Esophagus squamous epithelium (tissue), 4 donors: Measurements from ENCODE around the gene OTUB1.

Experiments used
- POLR2A ChIP-seq, 4 donors: fragments of 450-650 bp; IDR thresholded peaks; one replicate each; pipeline ENCODE4 v1.6.1; 2017; ENCODE audit warnings: antibody characterized with exemption in 4 of 4, mild to moderate bottlenecking in 4 of 4, moderate library complexity in 3 of 4
- TF ChIP-seq, protein P1 (sequence below), 6 experiments: fragments of 450-650 bp in 4 of 6; fragments of 200-600 bp in 2 of 6; sonication (generic) in 2 of 6; IDR thresholded peaks; one replicate each; pipeline ENCODE4 v1.5.1; 2016 to 2019; ENCODE audit warnings: antibody characterized with exemption in 6 of 6, mild to moderate bottlenecking in 4 of 6, moderate library complexity in 4 of 6

GRCh38 chr11:64029773-64030172, 43.5 kb downstream of the OTUB1 start:
- TF ChIP-seq, protein P1, sequence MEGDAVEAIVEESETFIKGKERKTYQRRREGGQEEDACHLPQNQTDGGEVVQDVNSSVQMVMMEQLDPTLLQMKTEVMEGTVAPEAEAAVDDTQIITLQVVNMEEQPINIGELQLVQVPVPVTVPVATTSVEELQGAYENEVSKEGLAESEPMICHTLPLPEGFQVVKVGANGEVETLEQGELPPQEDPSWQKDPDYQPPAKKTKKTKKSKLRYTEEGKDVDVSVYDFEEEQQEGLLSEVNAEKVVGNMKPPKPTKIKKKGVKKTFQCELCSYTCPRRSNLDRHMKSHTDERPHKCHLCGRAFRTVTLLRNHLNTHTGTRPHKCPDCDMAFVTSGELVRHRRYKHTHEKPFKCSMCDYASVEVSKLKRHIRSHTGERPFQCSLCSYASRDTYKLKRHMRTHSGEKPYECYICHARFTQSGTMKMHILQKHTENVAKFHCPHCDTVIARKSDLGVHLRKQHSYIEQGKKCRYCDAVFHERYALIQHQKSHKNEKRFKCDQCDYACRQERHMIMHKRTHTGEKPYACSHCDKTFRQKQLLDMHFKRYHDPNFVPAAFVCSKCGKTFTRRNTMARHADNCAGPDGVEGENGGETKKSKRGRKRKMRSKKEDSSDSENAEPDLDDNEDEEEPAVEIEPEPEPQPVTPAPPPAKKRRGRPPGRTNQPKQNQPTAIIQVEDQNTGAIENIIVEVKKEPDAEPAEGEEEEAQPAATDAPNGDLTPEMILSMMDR (IDR thresholded peaks at IDR 0.05) = no peak
- no peak for TF ChIP-seq POLR2A (IDR thresholded peaks at IDR 0.05)
